Prostate gland (tissue), 2 donors: ENCODE data around the gene UFD1. TPM values are rescaled to one million over a fixed set of nuclear protein-coding genes. Genes with fewer than 3 reads are reported as not detected.

Source experiments
- DNase-seq: peaks from one replicate; pipeline ENCODE4 v3.0.0-alpha.2; 2019; ENCODE audit warnings: low spot score
- H3K27ac ChIP-seq, 2 donors: fragments of 200-600 bp; sonication (generic); 2 replicates each; pipeline ENCODE4 v1.5.1; 2017 to 2019
- H3K27me3 ChIP-seq: fragments of 200-600 bp; sonication (generic); replicated peaks from 2 replicates; pipeline ENCODE4 v1.5.1; 2019; ENCODE audit not compliant: insufficient read depth
- H3K36me3 ChIP-seq, 2 donors: fragments of 200-600 bp; sonication (generic); 1 replicate in 1 of 2; 2 replicates in 1 of 2; pipeline versions ENCODE4 v1.5.1 to v1.8.1; 2017 to 2019
- H3K4me1 ChIP-seq: fragments of 200-600 bp; sonication (generic); replicated peaks from 2 replicates; pipeline ENCODE4 v1.5.1; 2019
- H3K4me3 ChIP-seq, 2 donors: fragments of 200-600 bp; sonication (generic); 2 replicates each; pipeline ENCODE4 v1.5.1; 2017 to 2019
- H3K9me3 ChIP-seq: fragments of 200-600 bp; sonication (generic); 2 replicates; pipeline ENCODE4 v1.5.1; 2017
- CTCF ChIP-seq, 4 experiments: fragments of 200-600 bp in 2 of 4; fragments of 450-650 bp in 2 of 4; sonication (generic) in 2 of 4; IDR thresholded peaks; 1 replicate in 3 of 4; 2 replicates in 1 of 4; pipeline ENCODE4 v1.5.1; 2016 to 2019; ENCODE audit warnings: antibody characterized with exemption in 4 of 4, mild to moderate bottlenecking in 2 of 4, moderate library complexity in 2 of 4
- POLR2A ChIP-seq: fragments of 450-650 bp; IDR thresholded peaks from one replicate; pipeline ENCODE4 v1.6.1; 2016; ENCODE audit warnings: antibody characterized with exemption, mild to moderate bottlenecking
- POLR2AphosphoS5 ChIP-seq: sonication (generic); formaldehyde crosslinking; IDR thresholded peaks from one replicate; pipeline ENCODE4 v1.6.1; 2017; ENCODE audit warnings: antibody characterized with exemption
- WGBS: methylation state at CpG from one replicate; pipeline ENCODE4 v1.1.5; 2018; 5-methylcytosine and 5-hydroxymethylcytosine counted together
- intact Hi-C: fragments of 100-400 bp; cut with DNase I; formaldehyde crosslinking; loops from one replicate; pipeline ENCODE4 v1.14.2; 2022
- total RNA-seq, 2 donors: library from RNA; depleted of rRNA; stranded (reverse); fragments of >200 nt; gene quantifications; one replicate each; pipeline ENCODE4 v1.1.0, GENCODE V29; 2016

The UFD1 gene
- total RNA-seq: 10 to 100 TPM; 29.9 to 38.2 TPM

- Histone ChIP-seq H3K4me1 (peaks cover 5% of the 10 kb centered on the region), H3K27ac (peak within 1 kb of the TSS; percentile 93 to 96), H3K36me3 (no peaks in the 10 kb centered on the region), H3K4me3 (peak within 1 kb of the TSS; percentile 71 to 77), H3K27me3 (no peaks in the 10 kb centered on the region), H3K9me3 (no peaks in the 10 kb centered on the region)
- WGBS: 1% methylated on average over 37 of the region's 42 CpGs
- DNase-seq: peak; percentile 71
- intact Hi-C loops: loop anchor here (2.0 to 10.0 kb wide), 4 partner anchors 37 to 334 kb away; partner anchors contain the start of genes CLTCL1 and ESS2
- TF ChIP-seq POLR2A (no peak), POLR2AphosphoS5 (no peak), CTCF (IDR thresholded peaks at IDR 0.05) (peak in 1 of 4 experiments; percentile 16)
Measured at GRCh38 chr22:19478901-19479354, at the start of gene UFD1. UFD1 (minus strand) TSS chr22:19479193; CDS start chr22:19479085, 108 bp downstream.

GRCh38 chr22:19527861-19528417 lies 48.9 kb upstream of the UFD1 start:
- intact Hi-C loops: no loop called here
- H3K27me3 ChIP-seq: peaks cover 8% of the 10 kb centered on the region
- TF ChIP-seq POLR2AphosphoS5: no peak
- no peak for TF ChIP-seq POLR2A
- no peak for TF ChIP-seq CTCF (IDR thresholded peaks at IDR 0.05)
- H3K27ac ChIP-seq: no peak overlapping the region
- H3K36me3 ChIP-seq: no peaks in the 10 kb centered on the region
- no peak for DNase-seq
- 81% methylated on average over 17 of the region's 17 CpGs for WGBS
- H3K4me1 ChIP-seq: no peaks in the 10 kb centered on the region
- no peaks in the 10 kb centered on the region for H3K9me3 ChIP-seq
- no peak overlapping the region for H3K4me3 ChIP-seq

DNA sequence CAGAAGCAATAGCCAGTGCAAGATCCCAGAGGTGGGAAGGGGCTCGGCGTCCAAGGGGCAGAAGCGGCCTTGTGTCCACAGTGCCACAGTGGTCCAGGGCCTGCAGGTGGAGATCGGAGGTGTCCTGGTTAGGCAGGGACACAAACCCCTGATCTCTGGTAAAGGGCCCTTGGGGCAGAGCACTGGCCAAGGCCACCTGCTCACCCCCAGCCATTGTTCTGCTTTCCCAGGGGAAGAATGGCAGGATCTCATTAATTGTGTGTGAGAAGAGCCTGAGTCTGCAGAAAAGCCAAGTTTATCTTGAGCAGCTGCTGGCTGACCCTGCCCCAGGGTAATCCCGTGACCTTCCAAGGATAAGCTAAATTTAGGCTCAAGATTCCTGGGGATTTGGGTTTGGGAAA lies 48.3 kb upstream of the UFD1 start:
- H3K27ac ChIP-seq: no peak overlapping the region
- TF ChIP-seq POLR2AphosphoS5 (no peak), CTCF (IDR thresholded peaks at IDR 0.05) (no peak), POLR2A (no peak)
- no peaks in the 10 kb centered on the region for H3K4me1 ChIP-seq
- H3K27me3 ChIP-seq: peaks cover 8% of the 10 kb centered on the region
- H3K36me3 ChIP-seq: no peaks in the 10 kb centered on the region
- DNase-seq: no peak
- intact Hi-C loops: no loop called here
- 95% methylated on average over 5 of the region's 5 CpGs for WGBS
- no peaks in the 10 kb centered on the region for H3K9me3 ChIP-seq
- no peak overlapping the region for H3K4me3 ChIP-seq

GRCh38 chr22:19526702-19527111 lies 47.7 kb upstream of the UFD1 start:
- Histone ChIP-seq H3K27me3 (peaks cover 8% of the 10 kb centered on the region), H3K4me1 (no peaks in the 10 kb centered on the region), H3K36me3 (no peaks in the 10 kb centered on the region), H3K4me3 (no peak overlapping the region), H3K9me3 (no peaks in the 10 kb centered on the region), H3K27ac (no peak overlapping the region)
- TF ChIP-seq CTCF (IDR thresholded peaks at IDR 0.05): no peak
- TF ChIP-seq POLR2AphosphoS5: no peak
- no peak for TF ChIP-seq POLR2A
- intact Hi-C loops: no loop called here
- WGBS: 82% methylated on average over 7 of the region's 7 CpGs
- no peak for DNase-seq

GRCh38 chr22:19526076-19526701 lies 47.2 kb upstream of the UFD1 start:
- no peak for DNase-seq
- Histone ChIP-seq H3K9me3 (no peaks in the 10 kb centered on the region), H3K4me3 (no peak overlapping the region), H3K36me3 (no peaks in the 10 kb centered on the region), H3K27ac (no peak overlapping the region), H3K27me3 (peaks cover 8% of the 10 kb centered on the region), H3K4me1 (no peaks in the 10 kb centered on the region)
- WGBS: 99% methylated on average over 11 of the region's 11 CpGs
- TF ChIP-seq POLR2A (no peak), CTCF (IDR thresholded peaks at IDR 0.05) (no peak), POLR2AphosphoS5 (no peak)
- intact Hi-C loops: no loop called here
